Keratinocyte (primary cell): Measurements from ENCODE around the gene TSPAN18. TPM values are rescaled to one million over a fixed set of nuclear protein-coding genes. Genes with fewer than 3 reads are reported as not detected.

ENCODE experiments used
- DNase-seq: peaks from one replicate; pipeline ENCODE4 v3.0.0-alpha.2; 2011; ENCODE audit warnings: low read depth, missing footprints, low spot score
- FAIRE-seq: peaks from 2 replicates; lab custom pipeline; 2011; peaks lifted over from hg19 to GRCh38; lab: Jason Lieb, UNC
- H2AFZ ChIP-seq: 2 replicates; pipeline ENCODE4 v1.6.0; 2012; ENCODE audit warnings: low read length, control low read depth, inconsistent platforms; ENCODE audit not compliant: control insufficient read depth
- H3K27ac ChIP-seq: 2 replicates; pipeline ENCODE4 v1.5.1; 2011; ENCODE audit warnings: low read length; ENCODE audit not compliant: control insufficient read depth, insufficient read depth
- H3K27me3 ChIP-seq: 3 replicates; pipeline ENCODE4 v1.6.0; 2011; ENCODE audit warnings: low read length; ENCODE audit not compliant: control insufficient read depth, insufficient read depth; ENCODE audit errors: extremely low read depth
- H3K36me3 ChIP-seq, 2 experiments: 2 replicates in 1 of 2; 3 replicates in 1 of 2; pipeline ENCODE4 v1.5.1; 2011; ENCODE audit warnings: low read length in 2 of 2, mild to moderate bottlenecking in 1 of 2; ENCODE audit not compliant: control insufficient read depth in 2 of 2, insufficient read depth in 2 of 2; ENCODE audit errors: extremely low read depth in 1 of 2
- H3K4me1 ChIP-seq: 3 replicates; pipeline ENCODE4 v1.5.1; 2011; ENCODE audit warnings: low read length; ENCODE audit not compliant: control insufficient read depth, insufficient read depth; ENCODE audit errors: extremely low read depth
- H3K4me2 ChIP-seq: 3 replicates; pipeline ENCODE4 v1.6.0; 2011; ENCODE audit warnings: low read depth, low read length; ENCODE audit not compliant: control insufficient read depth, insufficient read depth; ENCODE audit errors: extremely low read depth
- H3K4me3 ChIP-seq, 3 experiments: fragments of 200-600 bp in 1 of 3; sonication (generic) in 1 of 3; 2 replicates in 2 of 3; 3 replicates in 1 of 3; pipeline ENCODE4 v1.5.1; 2011 to 2016; ENCODE audit warnings: low read length in 3 of 3, mild to moderate bottlenecking in 3 of 3, control low read depth in 2 of 3, inconsistent platforms in 1 of 3, low read depth in 1 of 3, mixed read lengths in 1 of 3, mixed run types in 1 of 3, moderate library complexity in 1 of 3; ENCODE audit not compliant: control insufficient read depth in 2 of 3, insufficient read depth in 2 of 3; ENCODE audit errors: extremely low read depth in 1 of 3
- H3K79me2 ChIP-seq: 2 replicates; pipeline ENCODE4 v1.6.0; 2012; ENCODE audit warnings: low read length; ENCODE audit not compliant: control insufficient read depth, insufficient read depth
- H3K9ac ChIP-seq: 3 replicates; pipeline ENCODE4 v1.6.0; 2011; ENCODE audit warnings: low read length; ENCODE audit not compliant: control insufficient read depth, insufficient read depth; ENCODE audit errors: extremely low read depth
- H3K9me1 ChIP-seq: 3 replicates; pipeline ENCODE4 v1.6.0; 2011; ENCODE audit warnings: low read length; ENCODE audit not compliant: control insufficient read depth, insufficient read depth; ENCODE audit errors: extremely low read depth
- H3K9me3 ChIP-seq: 2 replicates; pipeline ENCODE4 v1.5.1; 2012; ENCODE audit warnings: low read depth, low read length; ENCODE audit not compliant: control insufficient read depth
- H4K20me1 ChIP-seq: 3 replicates; pipeline ENCODE4 v1.6.0; 2011; ENCODE audit warnings: low read length; ENCODE audit not compliant: control insufficient read depth, insufficient read depth; ENCODE audit errors: extremely low read depth
- EZH2 ChIP-seq: IDR thresholded peaks from one replicate; pipeline ENCODE4 v1.6.1; 2012; ENCODE audit warnings: inconsistent platforms, mild to moderate bottlenecking, low read length, moderate library complexity
- dilution Hi-C: fragments of 300-500 bp; cut with MboI; formaldehyde crosslinking; loops from one replicate; pipeline ENCODE4 v1.7.0; 2020; ENCODE audit warnings: low sequenced_read_pairs; ENCODE audit not compliant: extremely low pct_ligation_motif_present
- polyA plus RNA-seq, 5 experiments: library from polyadenylated mRNA; depleted of rRNA in 3 of 5; stranded (reverse) in 3 of 5; stranded (forward) in 1 of 5; unstranded in 1 of 5; fragments of >200 nt; gene quantifications; 1 replicate in 1 of 5; 2 replicates in 3 of 5; 3 replicates in 1 of 5; pipeline versions ENCODE4 v1.2.1 to v1.2.3, GENCODE V29; 2011 to 2012; ENCODE audit warnings: missing spikeins in 2 of 5, low read depth in 1 of 5, low replicate concordance in 1 of 5
- TF ChIP-seq, protein P1 (sequence below), 3 experiments: IDR thresholded peaks in 1 of 3; conservative IDR thresholded peaks in 1 of 3; optimal IDR thresholded peaks in 1 of 3; 2 replicates in 2 of 3; 3 replicates in 1 of 3; pipeline versions ENCODE3 to v1.5.1; 2011; ENCODE audit warnings: low read length in 3 of 3, mild to moderate bottlenecking in 3 of 3, moderate library complexity in 2 of 3, control low read depth in 1 of 3, inconsistent platforms in 1 of 3; ENCODE audit not compliant: insufficient read depth in 2 of 3; ENCODE audit errors: extremely low read depth in 1 of 3

The TSPAN18 gene
- polyA plus RNA-seq, 1 donor (not counting 4 experiments of a cell fraction or from before 2014, with no cell fraction given): not detected

DNA sequence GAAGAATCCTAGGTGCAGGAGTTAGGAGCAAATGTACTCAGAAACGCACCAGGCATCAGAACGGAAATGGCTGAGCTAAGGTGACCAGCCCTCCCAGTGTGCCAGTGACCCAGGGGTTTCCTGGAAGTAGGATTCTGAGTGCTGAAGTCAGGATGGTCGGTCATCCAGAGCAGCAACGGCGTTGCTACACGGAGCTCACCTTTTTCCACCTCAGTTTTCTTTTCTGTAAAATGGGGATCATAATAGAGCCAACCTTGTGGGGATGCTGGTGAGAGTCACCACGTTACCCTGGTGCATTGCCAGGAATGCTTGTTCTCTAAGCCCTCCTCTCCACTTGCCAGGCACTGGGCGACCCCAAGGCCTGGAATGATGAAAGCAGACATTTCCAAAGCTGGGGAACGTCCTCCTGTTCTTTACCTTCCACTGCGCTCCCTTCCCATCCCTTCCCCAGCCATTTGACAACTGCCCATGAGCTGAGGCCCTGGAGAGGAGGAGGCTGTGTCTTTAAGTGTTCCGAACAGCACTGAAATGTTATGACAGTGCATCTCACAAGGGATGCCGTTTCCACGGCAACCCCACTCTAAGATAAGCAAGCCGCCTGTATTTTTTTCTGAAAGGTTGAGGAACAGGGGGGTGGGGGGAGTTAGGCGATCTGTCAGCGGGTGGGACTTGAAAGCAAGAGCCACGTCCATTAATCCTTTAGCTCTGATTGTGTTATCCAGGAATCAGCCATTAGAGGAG, 66.8 kb downstream of the TSPAN18 start:
- H3K27ac ChIP-seq: no peak overlapping the region
- H3K27me3 ChIP-seq: peaks cover 11% of the 10 kb centered on the region
- H2AFZ ChIP-seq: no peak overlapping the region
- dilution Hi-C loops: no loop called here
- H3K36me3 ChIP-seq: no peaks in the 10 kb centered on the region
- no peaks in the 10 kb centered on the region for H3K4me1 ChIP-seq
- no peak overlapping the region for H3K4me3 ChIP-seq
- no peaks in the 10 kb centered on the region for H3K9me3 ChIP-seq
- no peaks in the 10 kb centered on the region for H3K79me2 ChIP-seq
- no peaks in the 10 kb centered on the region for H4K20me1 ChIP-seq
- H3K9me1 ChIP-seq: no peaks in the 10 kb centered on the region
- FAIRE-seq (no peak), DNase-seq (no peak)
- no peak for TF ChIP-seq EZH2
- TF ChIP-seq, protein P1, sequence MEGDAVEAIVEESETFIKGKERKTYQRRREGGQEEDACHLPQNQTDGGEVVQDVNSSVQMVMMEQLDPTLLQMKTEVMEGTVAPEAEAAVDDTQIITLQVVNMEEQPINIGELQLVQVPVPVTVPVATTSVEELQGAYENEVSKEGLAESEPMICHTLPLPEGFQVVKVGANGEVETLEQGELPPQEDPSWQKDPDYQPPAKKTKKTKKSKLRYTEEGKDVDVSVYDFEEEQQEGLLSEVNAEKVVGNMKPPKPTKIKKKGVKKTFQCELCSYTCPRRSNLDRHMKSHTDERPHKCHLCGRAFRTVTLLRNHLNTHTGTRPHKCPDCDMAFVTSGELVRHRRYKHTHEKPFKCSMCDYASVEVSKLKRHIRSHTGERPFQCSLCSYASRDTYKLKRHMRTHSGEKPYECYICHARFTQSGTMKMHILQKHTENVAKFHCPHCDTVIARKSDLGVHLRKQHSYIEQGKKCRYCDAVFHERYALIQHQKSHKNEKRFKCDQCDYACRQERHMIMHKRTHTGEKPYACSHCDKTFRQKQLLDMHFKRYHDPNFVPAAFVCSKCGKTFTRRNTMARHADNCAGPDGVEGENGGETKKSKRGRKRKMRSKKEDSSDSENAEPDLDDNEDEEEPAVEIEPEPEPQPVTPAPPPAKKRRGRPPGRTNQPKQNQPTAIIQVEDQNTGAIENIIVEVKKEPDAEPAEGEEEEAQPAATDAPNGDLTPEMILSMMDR (optimal IDR thresholded peaks at IDR 0.05 in 1 of 3, IDR thresholded peaks at IDR 0.05 in 1 of 3, conservative IDR thresholded peaks at IDR 0.05 in 1 of 3; ENCODE audit: extremely low read depth in 1 of 3, insufficient read depth in 2 of 3, low read length in 3 of 3): no peak
- no peak overlapping the region for H3K4me2 ChIP-seq
- no peak overlapping the region for H3K9ac ChIP-seq

DNA sequence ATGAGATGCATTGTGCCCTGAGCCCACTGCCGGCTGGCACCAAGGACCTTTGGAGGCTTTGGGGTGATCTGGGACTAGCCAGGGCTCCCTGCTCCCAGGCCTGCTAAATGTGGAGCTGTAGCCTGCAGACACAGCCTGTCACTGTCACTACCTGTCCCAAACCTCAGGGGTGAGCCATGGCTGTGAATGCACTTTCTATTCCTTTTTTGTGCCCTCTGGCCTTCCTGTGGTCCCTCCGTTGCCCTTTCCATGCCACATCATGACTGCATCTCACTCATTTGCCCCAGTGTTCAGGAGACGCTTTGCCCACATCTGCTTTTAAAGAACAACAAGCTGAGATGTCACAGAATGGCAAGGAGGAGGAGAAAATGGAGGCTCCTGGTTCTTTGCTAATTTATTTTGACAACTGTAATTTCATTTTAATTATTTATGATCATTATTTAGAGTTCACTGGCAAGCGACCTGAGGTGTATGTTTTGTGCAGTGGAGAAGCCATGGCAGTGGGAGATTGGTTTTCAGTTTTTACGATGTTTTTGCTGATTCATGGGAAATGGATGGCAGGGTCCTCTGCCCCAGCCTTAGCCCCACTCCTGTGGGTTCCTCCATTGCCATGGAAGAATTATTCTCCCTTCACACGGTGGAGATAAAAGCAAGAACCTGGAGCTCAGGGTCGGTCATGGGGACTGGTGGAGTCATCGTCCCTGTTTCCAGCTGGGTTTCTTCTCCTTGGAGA, 69.2 kb downstream of the TSPAN18 start:
- Histone ChIP-seq H3K27ac (no peak overlapping the region), H3K4me3 (no peak overlapping the region), H4K20me1 (no peaks in the 10 kb centered on the region), H3K27me3 (peaks cover 19% of the 10 kb centered on the region), H3K9me1 (no peaks in the 10 kb centered on the region), H3K9me3 (no peaks in the 10 kb centered on the region), H3K79me2 (no peaks in the 10 kb centered on the region), H3K4me1 (no peaks in the 10 kb centered on the region), H2AFZ (no peak overlapping the region), H3K9ac (no peak overlapping the region), H3K4me2 (no peak overlapping the region), H3K36me3 (no peaks in the 10 kb centered on the region)
- no peak for DNase-seq
- no peak for FAIRE-seq
- TF ChIP-seq EZH2: no peak
- TF ChIP-seq, protein P1 (optimal IDR thresholded peaks at IDR 0.05 in 1 of 3, IDR thresholded peaks at IDR 0.05 in 1 of 3, conservative IDR thresholded peaks at IDR 0.05 in 1 of 3; ENCODE audit: extremely low read depth in 1 of 3, insufficient read depth in 2 of 3, low read length in 3 of 3): no peak
- dilution Hi-C loops: no loop called here
